Fibroblast of peridontal ligament (primary cell): ENCODE results near the gene ZNRF3.
A peak's percentile ranks its signal among the peaks of the same experiment; 100 is the strongest.
"Not testable (repeated sequence)": the region's sequence is repeated elsewhere in the genome, so short reads cannot be mapped to it uniquely, and the experiment has no call there.

Experiments
- DNase-seq: peaks from one replicate; pipeline ENCODE4 v3.0.0-alpha.2; 2010; ENCODE audit errors: extremely low read depth

ZNRF3 gene

GRCh38 chr22:29065468-29066190, 182.3 kb downstream of the ZNRF3 start:
- no peak for DNase-seq

GRCh38 chr22:29069463-29069862, 186.1 kb downstream of the ZNRF3 start:
- no peak for DNase-seq

- DNase-seq = no peak
Observed at GRCh38 chr22:29070490-29070889, 187.1 kb downstream of the ZNRF3 start.

GRCh38 chr22:29071261-29072045, 188.1 kb downstream of the ZNRF3 start:
- DNase-seq = no peak

- peak; percentile 19 for DNase-seq
Observed at GRCh38 chr22:29072193-29072978, 189.0 kb downstream of the ZNRF3 start.

- no peak for DNase-seq
Observed at GRCh38 chr22:29072979-29073617, 189.7 kb downstream of the ZNRF3 start, which contains the start of gene KREMEN1. TSS of gene KREMEN1 (plus strand) at chr22:29073035. CDS start at chr22:29073131, 96 bp downstream.

- no peak for DNase-seq
Observed at GRCh38 chr22:29073618-29074275, 190.4 kb downstream of the ZNRF3 start.

- no peak for DNase-seq
Observed at GRCh38 chr22:29074276-29074772, 191.0 kb downstream of the ZNRF3 start.

- no peak for DNase-seq
Observed at GRCh38 chr22:29078036-29078868, 194.9 kb downstream of the ZNRF3 start.

GRCh38 chr22:29078869-29079207, 195.5 kb downstream of the ZNRF3 start:
- no peak for DNase-seq

- DNase-seq = no peak
Observed at GRCh38 chr22:29079218-29079901, 196.0 kb downstream of the ZNRF3 start.

GRCh38 chr22:29080106-29080975, 197.0 kb downstream of the ZNRF3 start:
- no peak for DNase-seq

- no peak for DNase-seq
Observed at GRCh38 chr22:29081517-29082236, 198.3 kb downstream of the ZNRF3 start.

GRCh38 chr22:29082826-29083545, 199.6 kb downstream of the ZNRF3 start:
- no peak for DNase-seq

- DNase-seq = not testable (repeated sequence)
Observed at GRCh38 chr22:29083576-29083932, 200.2 kb downstream of the ZNRF3 start.

GRCh38 chr22:29083933-29084591, 200.7 kb downstream of the ZNRF3 start:
- DNase-seq = no peak

- DNase-seq = no peak
Observed at GRCh38 chr22:29087012-29087411, 203.6 kb downstream of the ZNRF3 start.
